Trophoblast cell (in vitro differentiated cells and primary cell): ENCODE data around the gene PWWP2B.

Experiments used
- DNase-seq, 2 donors: peaks; one replicate each; pipeline ENCODE4 v3.0.0-alpha.2; 2016
- H2AFZ ChIP-seq: 2 replicates; pipeline ENCODE4 v1.6.1; 2013; ENCODE audit warnings: low read length, moderate library complexity, mild to moderate bottlenecking; ENCODE audit not compliant: insufficient read depth, poor library complexity
- H2AK5ac ChIP-seq: 2 replicates; pipeline ENCODE4 v1.6.1; 2013; ENCODE audit warnings: mild to moderate bottlenecking, low read length
- H2BK120ac ChIP-seq: 2 replicates; pipeline ENCODE4 v1.6.1; 2013; ENCODE audit warnings: low read length, mild to moderate bottlenecking, moderate library complexity; ENCODE audit not compliant: insufficient read depth, poor library complexity
- H2BK12ac ChIP-seq: 2 replicates; pipeline ENCODE4 v1.6.1; 2013; ENCODE audit warnings: mild to moderate bottlenecking, low read length, moderate library complexity
- H2BK5ac ChIP-seq: 2 replicates; pipeline ENCODE4 v1.6.1; 2013; ENCODE audit warnings: low read length, low read depth, moderate library complexity, mild to moderate bottlenecking; ENCODE audit not compliant: poor library complexity
- H3K14ac ChIP-seq: 2 replicates; pipeline ENCODE4 v1.6.1; 2013; ENCODE audit warnings: mild to moderate bottlenecking, low read length
- H3K18ac ChIP-seq: 2 replicates; pipeline ENCODE4 v1.6.1; 2013; ENCODE audit warnings: mild to moderate bottlenecking, low read length
- H3K23ac ChIP-seq: 2 replicates; pipeline ENCODE4 v1.6.1; 2013; ENCODE audit warnings: low read length
- H3K27ac ChIP-seq: 2 replicates; pipeline ENCODE4 v1.5.1; 2013; ENCODE audit warnings: low read depth, mild to moderate bottlenecking, inconsistent platforms, low read length, moderate library complexity
- H3K27me3 ChIP-seq: 2 replicates; pipeline ENCODE4 v1.6.1; 2013; ENCODE audit warnings: inconsistent platforms, mild to moderate bottlenecking, low read length, moderate library complexity; ENCODE audit not compliant: insufficient read depth
- H3K36me3 ChIP-seq, 2 experiments: 1 replicate in 1 of 2; 2 replicates in 1 of 2; pipeline ENCODE4 v1.6.1; 2013; ENCODE audit warnings: low read length in 2 of 2, mild to moderate bottlenecking in 2 of 2, moderate library complexity in 1 of 2; ENCODE audit not compliant: insufficient read depth in 2 of 2, control insufficient read depth in 1 of 2
- H3K4ac ChIP-seq: 2 replicates; pipeline ENCODE4 v1.6.1; 2013; ENCODE audit warnings: low read depth, mild to moderate bottlenecking, low read length, moderate library complexity
- H3K4me1 ChIP-seq, 2 experiments: 1 replicate in 1 of 2; 2 replicates in 1 of 2; pipeline ENCODE4 v1.6.1; 2013; ENCODE audit warnings: low read length in 2 of 2, mild to moderate bottlenecking in 2 of 2, moderate library complexity in 1 of 2; ENCODE audit not compliant: insufficient read depth in 2 of 2, control insufficient read depth in 1 of 2
- H3K4me2 ChIP-seq: 2 replicates; pipeline ENCODE4 v1.6.1; 2013; ENCODE audit warnings: inconsistent platforms, mild to moderate bottlenecking, low read length, moderate library complexity
- H3K4me3 ChIP-seq: 2 replicates; pipeline ENCODE4 v1.5.1; 2013; ENCODE audit warnings: mild to moderate bottlenecking, low read depth, low read length, inconsistent platforms
- H3K79me1 ChIP-seq: one replicate; pipeline ENCODE4 v1.6.1; 2013; ENCODE audit warnings: low read length
- H3K79me2 ChIP-seq: 2 replicates; pipeline ENCODE4 v1.6.1; 2013; ENCODE audit warnings: low read length, mild to moderate bottlenecking; ENCODE audit not compliant: control insufficient read depth, insufficient read depth, poor library complexity
- H3K9ac ChIP-seq: 2 replicates; pipeline ENCODE4 v1.6.1; 2013; ENCODE audit warnings: mild to moderate bottlenecking, low read length
- H3K9me3 ChIP-seq: 2 replicates; pipeline ENCODE4 v1.6.1; 2013; ENCODE audit warnings: low read depth, mild to moderate bottlenecking, control low read depth, inconsistent platforms, low read length; ENCODE audit not compliant: insufficient read depth
- H4K12ac ChIP-seq: 2 replicates; pipeline ENCODE4 v1.6.1; 2013; ENCODE audit warnings: low read depth, mild to moderate bottlenecking, low read length, moderate library complexity
- H4K8ac ChIP-seq: 2 replicates; pipeline ENCODE4 v1.6.1; 2013; ENCODE audit warnings: low read depth, mild to moderate bottlenecking, low read length, moderate library complexity
- H4K91ac ChIP-seq: one replicate; pipeline ENCODE4 v1.6.1; 2013; ENCODE audit warnings: low read depth, mild to moderate bottlenecking, low read length, moderate library complexity
- WGBS: extraction: QIAGEN DNeasy Blood & Tissue Kit; methylation state at CpG from one replicate; pipeline ENCODE4 v1.1.7; 2013; ENCODE audit warnings: missing lambda C conversion rate; ENCODE audit not compliant: insufficient read length, insufficient coverage; ENCODE audit errors: extremely low coverage; 5-methylcytosine and 5-hydroxymethylcytosine counted together

Gene PWWP2B

GRCh38 chr10:132406181-132406580 is 9.2 kb downstream of the PWWP2B start:
- Histone ChIP-seq H3K14ac (peak overlapping the region; percentile 62), H4K12ac (no peak overlapping the region), H2BK120ac (peak overlapping the region; percentile 35), H4K8ac (peak overlapping the region; percentile 33), H3K4me1 (peaks cover 82 to 92% of the 10 kb centered on the region in 2 experiments), H3K18ac (peak overlapping the region; percentile 73), H2BK12ac (peak overlapping the region; percentile 53), H2AK5ac (peak overlapping the region; percentile 60), H2AFZ (no peak overlapping the region), H3K79me2 (peaks cover 77% of the 10 kb centered on the region), H3K36me3 (peaks cover 39 to 48% of the 10 kb centered on the region in 2 experiments), H4K91ac (peak overlapping the region; percentile 100), H3K4me3 (no peak overlapping the region), H3K27ac (peak overlapping the region; percentile 98), H3K4ac (peak overlapping the region; percentile 73), H2BK5ac (peak overlapping the region; percentile 50), H3K23ac (no peak overlapping the region), H3K9ac (no peak overlapping the region), H3K79me1 (peaks cover 84% of the 10 kb centered on the region), H3K4me2 (no peak overlapping the region), H3K27me3 (no peaks in the 10 kb centered on the region), H3K9me3 (no peaks in the 10 kb centered on the region)
- DNase-seq: peak in 1 of 2 donors; percentile 44
- WGBS: no CpG with 5 or more reads among the region's 17 CpGs

- H4K8ac ChIP-seq: peak overlapping the region; percentile 82
- H3K79me1 ChIP-seq: peaks cover 84% of the 10 kb centered on the region
- peak overlapping the region; percentile 84 for H2BK120ac ChIP-seq
- H3K36me3 ChIP-seq: peaks cover 39 to 45% of the 10 kb centered on the region in 2 experiments
- H3K9ac ChIP-seq: no peak overlapping the region
- no peak overlapping the region for H3K4me3 ChIP-seq
- H4K12ac ChIP-seq: no peak overlapping the region
- no peak overlapping the region for H2AFZ ChIP-seq
- H3K4me2 ChIP-seq: no peak overlapping the region
- H3K18ac ChIP-seq: peak overlapping the region; percentile 85
- no CpG with 5 or more reads among the region's 16 CpGs for WGBS
- H3K27me3 ChIP-seq: no peaks in the 10 kb centered on the region
- no peaks in the 10 kb centered on the region for H3K9me3 ChIP-seq
- H3K14ac ChIP-seq: peak overlapping the region; percentile 83
- H4K91ac ChIP-seq: peak overlapping the region; percentile 100
- peak overlapping the region; percentile 78 for H2BK12ac ChIP-seq
- peaks cover 85 to 90% of the 10 kb centered on the region in 2 experiments for H3K4me1 ChIP-seq
- peak overlapping the region; percentile 94 for H2BK5ac ChIP-seq
- H2AK5ac ChIP-seq: peak overlapping the region; percentile 60
- no peak for DNase-seq
- H3K4ac ChIP-seq: peak overlapping the region; percentile 73
- H3K23ac ChIP-seq: no peak overlapping the region
- H3K27ac ChIP-seq: peak overlapping the region; percentile 98
- peaks cover 75% of the 10 kb centered on the region for H3K79me2 ChIP-seq
Measured at GRCh38 chr10:132406750-132407149, 9.8 kb downstream of the PWWP2B start.

- Histone ChIP-seq H3K18ac (peak overlapping the region; percentile 85), H3K4me2 (peak overlapping the region; percentile 57), H3K14ac (peak overlapping the region; percentile 83), H3K9me3 (no peaks in the 10 kb centered on the region), H3K36me3 (peaks cover 37 to 44% of the 10 kb centered on the region in 2 experiments), H3K27me3 (no peaks in the 10 kb centered on the region), H3K79me1 (peaks cover 85% of the 10 kb centered on the region), H3K4ac (peak overlapping the region; percentile 73), H4K12ac (peak overlapping the region; percentile 37), H3K79me2 (peaks cover 73% of the 10 kb centered on the region), H3K9ac (peak overlapping the region; percentile 6), H3K4me3 (no peak overlapping the region), H2BK5ac (peak overlapping the region; percentile 94), H3K23ac (no peak overlapping the region), H4K8ac (peak overlapping the region; percentile 82), H4K91ac (peak overlapping the region; percentile 100), H2AK5ac (peak overlapping the region; percentile 35), H2BK12ac (peak overlapping the region; percentile 78), H2BK120ac (peak overlapping the region; percentile 84), H3K27ac (peak overlapping the region; percentile 98), H2AFZ (peak overlapping the region; percentile 3), H3K4me1 (peaks cover 88 to 90% of the 10 kb centered on the region in 2 experiments)
- no CpG with 5 or more reads among the region's 12 CpGs for WGBS
- peak; percentile 45 to 63 for DNase-seq
Measured at GRCh38 chr10:132407243-132407746, 10.3 kb downstream of the PWWP2B start.

- H3K36me3 ChIP-seq: peaks cover 40 to 47% of the 10 kb centered on the region in 2 experiments
- peak overlapping the region; percentile 93 for H2AK5ac ChIP-seq
- H3K79me1 ChIP-seq: peaks cover 83% of the 10 kb centered on the region
- peak overlapping the region; percentile 94 for H2BK5ac ChIP-seq
- H3K18ac ChIP-seq: peak overlapping the region; percentile 98
- peaks cover 84 to 90% of the 10 kb centered on the region in 2 experiments for H3K4me1 ChIP-seq
- H2AFZ ChIP-seq: peak overlapping the region; percentile 56
- peak overlapping the region; percentile 99 for H3K14ac ChIP-seq
- peak overlapping the region; percentile 100 for H2BK120ac ChIP-seq
- no peaks in the 10 kb centered on the region for H3K27me3 ChIP-seq
- no peaks in the 10 kb centered on the region for H3K9me3 ChIP-seq
- peak overlapping the region; percentile 82 for H4K8ac ChIP-seq
- peak overlapping the region; percentile 92 for H2BK12ac ChIP-seq
- peak overlapping the region; percentile 14 for H3K9ac ChIP-seq
- peak overlapping the region; percentile 98 for H3K27ac ChIP-seq
- H3K23ac ChIP-seq: no peak overlapping the region
- peak overlapping the region; percentile 57 for H3K4me2 ChIP-seq
- no peak overlapping the region for H3K4me3 ChIP-seq
- peak overlapping the region; percentile 91 for H4K12ac ChIP-seq
- DNase-seq: peak; percentile 83 to 87
- WGBS: no CpG with 5 or more reads among the region's 17 CpGs
- peak overlapping the region; percentile 97 for H3K4ac ChIP-seq
- peaks cover 74% of the 10 kb centered on the region for H3K79me2 ChIP-seq
- peak overlapping the region; percentile 100 for H4K91ac ChIP-seq
Measured at GRCh38 chr10:132407846-132408278, 10.9 kb downstream of the PWWP2B start.
